Subcutaneous abdominal adipose tissue (tissue), 5 donors: ENCODE data around the gene ASPN.

Source experiments
- H3K27ac ChIP-seq: one replicate; pipeline ENCODE4 v1.7.0; 2013; ENCODE audit warnings: low read depth, mild to moderate bottlenecking, inconsistent platforms, low read length, moderate library complexity
- H3K27me3 ChIP-seq, 5 donors: one replicate each; pipeline ENCODE4 v1.7.0; 2013; ENCODE audit warnings: low read length in 5 of 5, inconsistent platforms in 1 of 5; ENCODE audit not compliant: control insufficient read depth in 5 of 5, insufficient read depth in 4 of 5
- H3K36me3 ChIP-seq, 5 donors: one replicate each; pipeline ENCODE4 v1.7.0; 2013; ENCODE audit warnings: low read length in 5 of 5; ENCODE audit not compliant: control insufficient read depth in 5 of 5, insufficient read depth in 5 of 5
- H3K4me1 ChIP-seq, 5 donors: one replicate each; pipeline ENCODE4 v1.7.0; 2013; ENCODE audit warnings: low read length in 5 of 5, mild to moderate bottlenecking in 3 of 5, moderate library complexity in 1 of 5; ENCODE audit not compliant: control insufficient read depth in 5 of 5, insufficient read depth in 5 of 5
- H3K4me3 ChIP-seq, 5 donors: one replicate each; pipeline ENCODE4 v1.7.0; 2013; ENCODE audit warnings: low read length in 5 of 5, low read depth in 1 of 5
- H3K9ac ChIP-seq, 5 donors: one replicate each; pipeline ENCODE4 v1.7.0; 2013; ENCODE audit warnings: low read length in 5 of 5, mild to moderate bottlenecking in 4 of 5, moderate library complexity in 3 of 5
- H3K9me3 ChIP-seq, 5 donors: one replicate each; pipeline ENCODE4 v1.7.0; 2013; ENCODE audit warnings: low read length in 5 of 5; ENCODE audit not compliant: control insufficient read depth in 5 of 5
- donor health status: healthy.
- donor health status: healthy.
- donor health status: healthy.
- donor health status: healthy.
- donor health status: healthy.

The ASPN gene

DNA sequence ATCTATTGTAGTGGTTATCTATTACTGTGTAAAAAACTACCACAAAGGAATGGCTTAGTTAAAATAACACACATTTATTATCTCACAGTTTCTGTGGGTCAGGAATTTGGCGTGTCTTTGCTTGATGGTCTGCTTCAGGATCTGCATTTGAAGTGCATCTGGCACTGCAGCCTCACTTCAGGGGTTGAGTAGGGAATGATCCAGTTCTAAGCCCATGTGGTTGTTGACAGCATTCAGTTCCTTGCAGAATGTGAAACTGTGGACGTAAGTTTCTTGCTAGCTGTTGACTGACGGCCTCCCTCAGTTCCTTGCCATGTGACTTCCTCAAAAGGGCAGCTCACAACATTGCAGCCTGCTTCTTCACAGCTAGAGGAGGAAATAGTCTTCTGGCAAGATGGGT, 75.8 kb downstream of the ASPN start:
- H3K4me1 ChIP-seq: peaks cover 0 to 19% (median 12%) of the 10 kb centered on the region in 5 donors
- H3K9me3 ChIP-seq: no peaks in the 10 kb centered on the region
- peak overlapping the region in 3 of 5 donors; percentile 10 to 34 (median 28) for H3K4me3 ChIP-seq
- H3K36me3 ChIP-seq: no peaks in the 10 kb centered on the region
- no peaks in the 10 kb centered on the region for H3K27me3 ChIP-seq
- no peak overlapping the region for H3K9ac ChIP-seq
- H3K27ac ChIP-seq: no peak overlapping the region
